Spleen (tissue), 11 donors: ENCODE data around the gene OR6S1. TPM values are rescaled to one million over a fixed set of nuclear protein-coding genes. Genes with fewer than 3 reads are reported as not detected.

Experiments
- DNase-seq: peaks from one replicate; pipeline ENCODE4 v3.0.0-alpha.2; 2020
- H3K27ac ChIP-seq, 8 donors: fragments of 200-600 bp; sonication (generic) in 7 of 8; 1 replicate in 4 of 8; 2 replicates in 4 of 8; pipeline versions ENCODE4 v1.5.0 to v1.8.0; 2016 to 2021; ENCODE audit warnings: inconsistent platforms in 4 of 8, mild to moderate bottlenecking in 4 of 8, moderate library complexity in 1 of 8
- H3K27me3 ChIP-seq, 7 donors: fragments of 200-600 bp; sonication (generic) in 6 of 7; replicated peaks in 1 of 7; 1 replicate in 4 of 7; 2 replicates in 3 of 7; pipeline versions ENCODE4 v1.5.0 to v1.8.0; 2016 to 2021; ENCODE audit warnings: inconsistent platforms in 3 of 7, mild to moderate bottlenecking in 1 of 7
- H3K36me3 ChIP-seq, 6 donors: fragments of 200-600 bp; sonication (generic) in 5 of 6; 1 replicate in 4 of 6; 2 replicates in 2 of 6; pipeline versions ENCODE4 v1.5.0 to v1.8.0; 2016 to 2021; ENCODE audit warnings: inconsistent platforms in 2 of 6
- H3K4me1 ChIP-seq, 6 donors: fragments of 200-600 bp; sonication (generic) in 5 of 6; 1 replicate in 3 of 6; 2 replicates in 3 of 6; pipeline versions ENCODE4 v1.5.0 to v1.8.0; 2016 to 2021; ENCODE audit warnings: inconsistent platforms in 3 of 6
- H3K4me3 ChIP-seq, 8 donors: fragments of 200-600 bp; sonication (generic) in 7 of 8; 1 replicate in 4 of 8; 2 replicates in 4 of 8; pipeline versions ENCODE4 v1.5.0 to v1.8.0; 2016 to 2021; ENCODE audit warnings: inconsistent platforms in 4 of 8, mild to moderate bottlenecking in 4 of 8, moderate library complexity in 2 of 8
- H3K9me3 ChIP-seq, 8 donors: fragments of 200-600 bp; sonication (generic) in 7 of 8; 1 replicate in 4 of 8; 2 replicates in 4 of 8; pipeline versions ENCODE4 v1.5.0 to v1.8.0; 2016 to 2021; ENCODE audit warnings: inconsistent platforms in 4 of 8
- POLR2A ChIP-seq, 3 donors: fragments of 450-650 bp; IDR thresholded peaks; one replicate each; pipeline ENCODE4 v1.5.1; 2017; ENCODE audit warnings: antibody characterized with exemption in 3 of 3, mild to moderate bottlenecking in 1 of 3
- POLR2AphosphoS5 ChIP-seq, 3 donors: sonication (generic); formaldehyde crosslinking; IDR thresholded peaks; one replicate each; pipeline ENCODE4 v1.5.1; 2017; ENCODE audit warnings: antibody characterized with exemption in 3 of 3
- WGBS, 5 donors: extraction: QIAGEN DNeasy Blood & Tissue Kit in 3 of 5; methylation state at CpG; one replicate each; pipeline versions ENCODE4 v1.1.5 to v1.1.7; 2013 to 2018; 5-methylcytosine and 5-hydroxymethylcytosine counted together
- intact Hi-C: fragments of 100-400 bp; cut with DNase I; formaldehyde crosslinking; loops from one replicate; pipeline ENCODE4 v1.15.0; 2023; ENCODE audit warnings: low total_unique reads
- polyA plus RNA-seq, 3 donors: library from polyadenylated mRNA; stranded (reverse); fragments of 200-250 nt; gene quantifications; one replicate each; pipeline ENCODE4 v1.2.1, GENCODE V29; 2013
- total RNA-seq, 7 donors: library from RNA; depleted of rRNA in 3 of 7; stranded (reverse); fragments of >200 nt in 3 of 7; fragmentation: NEBNext Ultra II Directional in 4 of 7; extraction: Animal tissue kit (Norgen Biotek cat#: 25700) in 4 of 7; gene quantifications; one replicate each; pipeline versions ENCODE4 v1.1.0 to v1.2.1, GENCODE V29; 2016 to 2021
- TF ChIP-seq, protein P1 (sequence below), 11 experiments: fragments of 200-600 bp in 7 of 11; fragments of 450-650 bp in 4 of 11; sonication (generic) in 4 of 11; IDR thresholded peaks in 8 of 11; conservative IDR thresholded peaks in 3 of 11; 1 replicate in 7 of 11; 2 replicates in 4 of 11; pipeline versions ENCODE4 v1.4.0 to v1.8.0; 2016 to 2021; ENCODE audit warnings: antibody characterized with exemption in 11 of 11, inconsistent platforms in 4 of 11, mild to moderate bottlenecking in 1 of 11
- donor health status: healthy with polysubstance abuse.
- donor health status: DM: no; HTN: no; CAD: no; lungs with moderate emphysema.
- donor health status: DM: no; HTN: no; CAD: no.
- donor health status: Bipolar disorder and iron deficiency.
- donor health status: healthy.
- donor health status: DM: no; HTN: no; CAD: no.
- donor health status: DM: yes; HTN: yes; CAD: no.

OR6S1 gene
- total and polyA plus RNA-seq, 10 donors = 0.10 to 0.77 (median 0.27) TPM; not detected in 7

DNA sequence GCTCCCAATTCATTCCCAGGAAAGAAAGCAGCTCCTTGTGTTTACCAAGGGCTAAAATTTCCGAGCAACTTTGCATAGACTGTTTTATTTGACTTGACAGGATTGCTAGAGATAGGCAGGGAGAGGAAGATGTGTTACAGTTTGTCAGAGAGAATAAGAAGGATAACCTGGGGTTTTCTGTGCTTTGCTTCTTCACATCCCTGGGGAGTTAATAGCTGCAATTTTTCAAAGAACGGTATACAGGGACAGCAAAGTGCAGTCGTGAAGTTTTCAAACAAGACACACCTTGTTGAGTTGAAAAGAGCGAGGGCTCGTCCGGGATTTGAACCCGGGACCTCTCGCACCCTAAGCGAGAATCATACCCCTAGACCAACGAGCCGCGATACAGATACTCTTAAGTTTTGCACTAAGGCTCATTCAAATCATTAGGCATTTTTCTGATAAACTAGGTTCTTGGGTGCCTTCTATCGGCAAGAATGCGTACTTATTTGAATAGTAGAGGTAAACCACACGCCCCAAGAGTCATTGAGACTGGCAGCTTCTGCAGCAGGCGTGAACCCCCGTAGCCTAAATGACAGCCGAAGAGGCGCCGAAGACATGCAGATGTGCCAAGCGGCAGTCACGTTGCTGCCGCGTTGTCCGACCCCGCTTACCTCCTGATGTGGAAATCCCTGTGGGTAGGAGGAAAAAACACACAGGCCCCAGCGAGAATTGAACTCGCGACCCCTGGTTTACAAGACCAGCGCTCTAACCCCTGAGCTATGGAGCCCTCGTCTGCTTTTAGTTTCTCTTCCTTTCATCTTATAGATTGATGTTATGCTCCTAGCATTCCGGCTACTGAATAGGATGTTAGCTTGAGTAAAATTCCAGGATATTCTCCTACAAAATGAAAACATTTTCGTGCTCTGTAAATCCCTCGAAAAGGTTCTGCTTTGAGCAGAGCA, 28.1 kb downstream of the OR6S1 start:
- DNase-seq = peak; percentile 91
- H3K27ac ChIP-seq = peak overlapping the region; percentile 58 to 86 (median 76)
- peak overlapping the region; percentile 31 to 69 (median 43) for H3K4me3 ChIP-seq
- no peaks in the 10 kb centered on the region for H3K27me3 ChIP-seq
- no peaks in the 10 kb centered on the region for H3K36me3 ChIP-seq
- peaks cover 14 to 78% (median 57%) of the 10 kb centered on the region in 6 donors for H3K4me1 ChIP-seq
- TF ChIP-seq, protein P1, sequence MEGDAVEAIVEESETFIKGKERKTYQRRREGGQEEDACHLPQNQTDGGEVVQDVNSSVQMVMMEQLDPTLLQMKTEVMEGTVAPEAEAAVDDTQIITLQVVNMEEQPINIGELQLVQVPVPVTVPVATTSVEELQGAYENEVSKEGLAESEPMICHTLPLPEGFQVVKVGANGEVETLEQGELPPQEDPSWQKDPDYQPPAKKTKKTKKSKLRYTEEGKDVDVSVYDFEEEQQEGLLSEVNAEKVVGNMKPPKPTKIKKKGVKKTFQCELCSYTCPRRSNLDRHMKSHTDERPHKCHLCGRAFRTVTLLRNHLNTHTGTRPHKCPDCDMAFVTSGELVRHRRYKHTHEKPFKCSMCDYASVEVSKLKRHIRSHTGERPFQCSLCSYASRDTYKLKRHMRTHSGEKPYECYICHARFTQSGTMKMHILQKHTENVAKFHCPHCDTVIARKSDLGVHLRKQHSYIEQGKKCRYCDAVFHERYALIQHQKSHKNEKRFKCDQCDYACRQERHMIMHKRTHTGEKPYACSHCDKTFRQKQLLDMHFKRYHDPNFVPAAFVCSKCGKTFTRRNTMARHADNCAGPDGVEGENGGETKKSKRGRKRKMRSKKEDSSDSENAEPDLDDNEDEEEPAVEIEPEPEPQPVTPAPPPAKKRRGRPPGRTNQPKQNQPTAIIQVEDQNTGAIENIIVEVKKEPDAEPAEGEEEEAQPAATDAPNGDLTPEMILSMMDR (IDR thresholded peaks at IDR 0.05 in 8 of 11, conservative IDR thresholded peaks at IDR 0.05 in 3 of 11) = peak; percentile 53 to 89 (median 68)
- TF ChIP-seq POLR2AphosphoS5 (IDR thresholded peaks at IDR 0.05) (peak; percentile 58 to 70 (median 60)), POLR2A (IDR thresholded peaks at IDR 0.05) (no peak)
- 1 to 2% (median 1%) methylated on average over 22 to 34 of the region's 34 CpGs for WGBS, 5 donors
- intact Hi-C loops = loop anchor here (5.0 kb wide), 2 partner anchors 74 to 201 kb away; partner anchors contain the start of genes ANG and TEP1
- H3K9me3 ChIP-seq = no peaks in the 10 kb centered on the region

DNA sequence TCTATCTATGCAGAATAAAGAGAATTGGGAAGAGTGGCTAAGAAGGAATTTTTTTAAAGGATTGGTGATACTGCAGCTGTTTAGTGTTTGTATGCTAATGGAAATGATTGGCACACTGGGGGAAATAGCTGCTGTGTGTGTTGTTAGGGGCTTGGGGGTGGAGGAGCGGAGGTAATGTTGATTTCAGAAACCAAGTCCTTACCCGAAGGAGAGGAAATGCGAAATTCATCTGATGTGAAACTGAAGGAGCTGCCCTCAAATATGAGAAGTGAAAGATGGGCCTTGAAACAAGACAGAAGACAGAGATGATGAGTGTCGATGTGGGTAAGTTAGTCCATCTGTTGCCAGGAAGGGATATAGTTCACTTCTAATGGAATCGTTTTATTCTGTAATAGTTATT, 29.1 kb downstream of the OR6S1 start:
- intact Hi-C loops = loop anchor here (5.0 kb wide), 2 partner anchors 75 to 200 kb away; partner anchors contain the start of genes ANG and TEP1
- peak overlapping the region in 1 of 8 donors; percentile 69 for H3K4me3 ChIP-seq
- peak overlapping the region in 7 of 8 donors; percentile 70 to 86 (median 76) for H3K27ac ChIP-seq
- 17 to 38% (median 26%) methylated on average over 5 of the region's 5 CpGs for WGBS, 5 donors
- no peaks in the 10 kb centered on the region for H3K36me3 ChIP-seq
- no peaks in the 10 kb centered on the region for H3K9me3 ChIP-seq
- H3K4me1 ChIP-seq = peaks cover 14 to 69% (median 51%) of the 10 kb centered on the region in 6 donors
- no peak for TF ChIP-seq POLR2AphosphoS5 (IDR thresholded peaks at IDR 0.05)
- DNase-seq = no peak
- no peaks in the 10 kb centered on the region for H3K27me3 ChIP-seq

GRCh38 chr14:20611277-20611676, 30.2 kb downstream of the OR6S1 start:
- Histone ChIP-seq H3K4me3 (no peak overlapping the region), H3K36me3 (no peaks in the 10 kb centered on the region), H3K27me3 (no peaks in the 10 kb centered on the region), H3K4me1 (peaks cover 14 to 67% (median 49%) of the 10 kb centered on the region in 6 donors), H3K9me3 (no peaks in the 10 kb centered on the region), H3K27ac (peak overlapping the region in 3 of 8 donors; percentile 76 to 86 (median 76))
- DNase-seq = no peak
- WGBS, 5 donors = 65 to 76% (median 70%) methylated on average over 4 of the region's 4 CpGs
- intact Hi-C loops = loop anchor here (5.0 kb wide), 2 partner anchors 76 to 199 kb away; partner anchors contain the start of genes ANG and TEP1
- TF ChIP-seq POLR2AphosphoS5 (IDR thresholded peaks at IDR 0.05) = no peak
- TF ChIP-seq POLR2A (IDR thresholded peaks at IDR 0.05) = no peak
- TF ChIP-seq, protein P1 (IDR thresholded peaks at IDR 0.05 in 8 of 11, conservative IDR thresholded peaks at IDR 0.05 in 3 of 11) = no peak

GRCh38 chr14:20610002-20610765, 31.3 kb downstream of the OR6S1 start:
- intact Hi-C loops = loop anchor here (5.0 kb wide), 2 partner anchors 77 to 198 kb away; partner anchors contain the start of genes ANG and TEP1
- Histone ChIP-seq H3K27ac (peak overlapping the region in 7 of 8 donors; percentile 38 to 86 (median 75)), H3K4me3 (peak overlapping the region; percentile 71 to 96 (median 88)), H3K4me1 (peaks cover 14 to 64% (median 49%) of the 10 kb centered on the region in 6 donors), H3K36me3 (no peaks in the 10 kb centered on the region), H3K9me3 (no peaks in the 10 kb centered on the region), H3K27me3 (no peaks in the 10 kb centered on the region)
- WGBS, 5 donors = 3 to 5% (median 4%) methylated on average over 27 of the region's 27 CpGs
- peak; percentile 86 for DNase-seq
- TF ChIP-seq POLR2A (IDR thresholded peaks at IDR 0.05) (no peak), POLR2AphosphoS5 (IDR thresholded peaks at IDR 0.05) (peak in 1 of 3 donors; percentile 15)
